GM19193 (cell line): Measurements from ENCODE around the gene FNIP2.

Experiments
- POLR2A ChIP-seq: IDR thresholded peaks from 4 replicates; pipeline ENCODE4 v1.6.1; 2011; ENCODE audit not compliant: insufficient read depth, insufficient read length; ENCODE audit errors: extremely low read depth

The FNIP2 gene

GRCh38 chr4:158802914-158803313 lies 34.1 kb downstream of the FNIP2 start:
- no peak for TF ChIP-seq POLR2A

- no peak for TF ChIP-seq POLR2A
These were observed 37.0 kb downstream of the FNIP2 start for GRCh38 chr4:158805635-158806471.

- TF ChIP-seq POLR2A: no peak
These were observed 38.9 kb downstream of the FNIP2 start for GRCh38 chr4:158807691-158808090.

- TF ChIP-seq POLR2A: no peak
These were observed 39.6 kb downstream of the FNIP2 start for GRCh38 chr4:158808399-158808798.

- TF ChIP-seq POLR2A: no peak
These were observed 41.0 kb downstream of the FNIP2 start for GRCh38 chr4:158809611-158810486.

- no peak for TF ChIP-seq POLR2A
These were observed 41.8 kb downstream of the FNIP2 start for GRCh38 chr4:158810487-158811215.

- no peak for TF ChIP-seq POLR2A
These were observed 42.4 kb downstream of the FNIP2 start for GRCh38 chr4:158811216-158811540.

- no peak for TF ChIP-seq POLR2A
These were observed 42.9 kb downstream of the FNIP2 start for GRCh38 chr4:158811704-158812103.

- TF ChIP-seq POLR2A: no peak
These were observed 43.3 kb downstream of the FNIP2 start for GRCh38 chr4:158812133-158812532.

- TF ChIP-seq POLR2A: no peak
These were observed 43.7 kb downstream of the FNIP2 start for GRCh38 chr4:158812543-158812942.

- TF ChIP-seq POLR2A: no peak
These were observed 44.3 kb downstream of the FNIP2 start for GRCh38 chr4:158813113-158813512.

GRCh38 chr4:158814207-158814606 lies 45.4 kb downstream of the FNIP2 start:
- TF ChIP-seq POLR2A: no peak

- TF ChIP-seq POLR2A: no peak
These were observed 46.0 kb downstream of the FNIP2 start for GRCh38 chr4:158814636-158815330.

GRCh38 chr4:158816955-158817354 lies 48.1 kb downstream of the FNIP2 start:
- TF ChIP-seq POLR2A: no peak
